Esophagus muscularis mucosa (tissue), 3 donors: ENCODE measurements around the gene SLX4.

Source experiments
- POLR2AphosphoS5 ChIP-seq, 2 donors: sonication (generic); formaldehyde crosslinking; IDR thresholded peaks; one replicate each; pipeline ENCODE4 v1.6.1; 2017; ENCODE audit warnings: antibody characterized with exemption in 2 of 2
- TF ChIP-seq, protein P1 (sequence below), 3 experiments: fragments of 200-600 bp in 2 of 3; fragments of 450-650 bp in 1 of 3; sonication (generic) in 2 of 3; IDR thresholded peaks; one replicate each; pipeline ENCODE4 v1.5.1; 2017 to 2019; ENCODE audit warnings: antibody characterized with exemption in 3 of 3, mild to moderate bottlenecking in 2 of 3, moderate library complexity in 1 of 3

DNA sequence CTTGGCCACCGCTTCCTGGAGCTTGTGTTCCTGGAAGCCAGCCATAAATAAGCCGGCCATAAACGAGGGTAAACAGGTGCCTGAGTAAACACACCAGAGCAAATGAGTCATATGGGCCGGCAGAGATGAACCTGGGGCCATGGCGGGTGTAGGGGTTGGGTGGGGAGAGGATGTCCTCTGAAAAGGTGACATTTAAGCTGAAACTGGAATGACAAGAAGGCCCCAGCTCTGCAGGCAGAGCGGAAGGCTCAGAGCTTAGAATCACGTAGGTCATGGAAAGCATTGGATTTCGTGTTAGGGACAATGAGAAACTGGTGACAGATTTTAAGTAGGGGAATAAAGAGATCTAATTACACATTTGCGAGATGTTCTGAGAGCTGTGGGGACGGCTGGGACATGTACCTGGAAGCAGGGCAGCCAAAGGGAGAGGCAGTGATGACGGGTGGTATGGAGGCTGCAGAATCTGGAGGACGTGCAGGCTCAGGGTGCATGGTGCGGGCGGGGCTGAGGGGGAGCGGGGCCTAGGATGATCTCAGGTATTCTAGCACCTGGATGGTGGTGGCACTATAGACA, 35.0 kb upstream of the SLX4 start:
- TF ChIP-seq, protein P1, sequence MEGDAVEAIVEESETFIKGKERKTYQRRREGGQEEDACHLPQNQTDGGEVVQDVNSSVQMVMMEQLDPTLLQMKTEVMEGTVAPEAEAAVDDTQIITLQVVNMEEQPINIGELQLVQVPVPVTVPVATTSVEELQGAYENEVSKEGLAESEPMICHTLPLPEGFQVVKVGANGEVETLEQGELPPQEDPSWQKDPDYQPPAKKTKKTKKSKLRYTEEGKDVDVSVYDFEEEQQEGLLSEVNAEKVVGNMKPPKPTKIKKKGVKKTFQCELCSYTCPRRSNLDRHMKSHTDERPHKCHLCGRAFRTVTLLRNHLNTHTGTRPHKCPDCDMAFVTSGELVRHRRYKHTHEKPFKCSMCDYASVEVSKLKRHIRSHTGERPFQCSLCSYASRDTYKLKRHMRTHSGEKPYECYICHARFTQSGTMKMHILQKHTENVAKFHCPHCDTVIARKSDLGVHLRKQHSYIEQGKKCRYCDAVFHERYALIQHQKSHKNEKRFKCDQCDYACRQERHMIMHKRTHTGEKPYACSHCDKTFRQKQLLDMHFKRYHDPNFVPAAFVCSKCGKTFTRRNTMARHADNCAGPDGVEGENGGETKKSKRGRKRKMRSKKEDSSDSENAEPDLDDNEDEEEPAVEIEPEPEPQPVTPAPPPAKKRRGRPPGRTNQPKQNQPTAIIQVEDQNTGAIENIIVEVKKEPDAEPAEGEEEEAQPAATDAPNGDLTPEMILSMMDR (IDR thresholded peaks at IDR 0.05): no peak
- no peak for TF ChIP-seq POLR2AphosphoS5 (IDR thresholded peaks at IDR 0.05)
